ENCODE measurements around the gene IFIH1. TPM values are rescaled to one million over a fixed set of nuclear protein-coding genes. Genes with fewer than 3 reads are reported as not detected.

The IFIH1 gene
- polyA plus RNA-seq, 1 experiment, result 2.2 TPM

- Histone ChIP-seq H3K27me3 (ENCODE audit: control insufficient read depth, insufficient read depth, low read length) (no peaks in the 10 kb centered on the region), H3K4me3 (ENCODE audit: low read depth, low read length) (peak overlapping the region; percentile 75), H3K27ac (ENCODE audit: low read depth, low read length) (peak overlapping the region; percentile 90), H3K9me3 (ENCODE audit: control insufficient read depth, insufficient read depth, low read length) (no peaks in the 10 kb centered on the region)
- ChIA-PET POLR2A (interaction anchor here (0.8 to 2.7 kb wide), 13 partner anchors 9 to 171 kb away, joined by 3 to 35 read pairs (median 7); no protein-coding TSS in a partner anchor), CTCF (interaction anchor here (0.6 to 5.4 kb wide), 6 partner anchors 9 to 55 kb away, joined by 3 to 46 read pairs (median 3); no protein-coding TSS in a partner anchor)
- peak; percentile 68 for DNase-seq (ENCODE audit: low read depth, low spot score)
- TF ChIP-seq CTCF (IDR thresholded peaks at IDR 0.05; ENCODE audit: low read depth, low read length), result no peak
Measured at GRCh38 chr2:162242586-162243280, 75.8 kb downstream of the IFIH1 start.

DNA sequence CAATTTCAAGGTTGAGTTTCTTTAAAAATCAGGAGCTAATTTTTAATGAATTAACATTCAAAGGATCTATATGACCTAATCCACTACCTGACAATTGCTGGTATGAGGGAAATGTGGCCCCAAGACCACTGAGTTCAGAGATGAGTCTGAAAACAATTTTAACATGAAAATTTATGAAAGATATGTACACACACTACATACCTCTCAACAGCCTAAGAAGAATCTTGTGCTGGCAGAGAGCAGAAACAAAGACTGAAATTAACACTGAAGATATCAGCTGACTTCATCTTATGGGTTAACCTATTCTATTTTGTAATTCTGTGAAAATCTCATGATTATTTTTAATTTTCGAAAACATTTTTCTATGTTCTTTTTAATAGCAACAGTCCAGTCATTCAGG, 76.9 kb downstream of the IFIH1 start:
- peak overlapping the region; percentile 75 for H3K4me3 ChIP-seq (ENCODE audit: low read depth, low read length)
- ChIA-PET CTCF (interaction anchor here (0.8 to 5.4 kb wide), 5 partner anchors 8 to 56 kb away, joined by 3 to 46 read pairs (median 3); no protein-coding TSS in a partner anchor), POLR2A (interaction anchor here (1.2 to 2.7 kb wide), 7 partner anchors 8 to 170 kb away, joined by 3 to 35 read pairs (median 8); no protein-coding TSS in a partner anchor)
- H3K27ac ChIP-seq (ENCODE audit: low read depth, low read length), result no peak overlapping the region
- TF ChIP-seq CTCF (IDR thresholded peaks at IDR 0.05; ENCODE audit: low read depth, low read length), result no peak
- no peak for DNase-seq (ENCODE audit: low read depth, low spot score)
- no peaks in the 10 kb centered on the region for H3K9me3 ChIP-seq (ENCODE audit: control insufficient read depth, insufficient read depth, low read length)
- no peaks in the 10 kb centered on the region for H3K27me3 ChIP-seq (ENCODE audit: control insufficient read depth, insufficient read depth, low read length)

- CTCF ChIA-PET, result interaction anchor here (0.9 to 1.3 kb wide), 3 partner anchors 63 to 66 kb away, joined by 3 to 5 read pairs (median 3); no protein-coding TSS in a partner anchor
Measured at GRCh38 chr2:162234620-162235462, 83.6 kb downstream of the IFIH1 start.

DNA sequence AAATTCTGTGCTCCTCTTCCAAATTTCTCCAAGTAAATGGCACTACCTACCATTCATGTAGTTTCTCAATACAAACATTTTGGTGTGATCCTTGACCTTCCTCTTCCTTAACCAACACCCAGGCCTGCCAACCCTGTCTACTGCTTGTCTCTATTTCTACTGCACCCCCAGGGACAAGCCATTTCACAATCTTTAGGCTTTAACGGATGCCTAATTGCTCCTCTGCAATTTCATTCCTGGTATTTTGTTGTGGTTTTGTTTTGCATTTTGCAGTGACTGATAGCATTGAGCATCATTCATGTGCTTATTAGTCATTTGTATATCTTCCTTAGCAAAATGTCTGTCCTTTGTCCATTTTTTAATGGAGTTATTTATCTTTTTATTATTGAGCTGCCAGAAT, 85.3 kb downstream of the IFIH1 start:
- POLR2A ChIA-PET, result interaction anchor here (1.4 kb wide), 1 partner anchor 9 kb away, joined by 7 read pairs; no protein-coding TSS in a partner anchor
- H3K27ac ChIP-seq (ENCODE audit: low read depth, low read length), result no peak overlapping the region
- peaks cover 9% of the 10 kb centered on the region for H3K9me3 ChIP-seq (ENCODE audit: control insufficient read depth, insufficient read depth, low read length)
- no peak for TF ChIP-seq CTCF (IDR thresholded peaks at IDR 0.05; ENCODE audit: low read depth, low read length)
- CTCF ChIA-PET, result interaction anchor here (1.0 to 2.5 kb wide), 3 partner anchors 9 to 65 kb away, joined by 3 to 37 read pairs (median 5); no protein-coding TSS in a partner anchor
- DNase-seq (ENCODE audit: low read depth, low spot score), result no peak
- H3K27me3 ChIP-seq (ENCODE audit: control insufficient read depth, insufficient read depth, low read length), result no peaks in the 10 kb centered on the region
- peak overlapping the region; percentile 12; the same call in 1 of the 2 replicates for H3K4me3 ChIP-seq (ENCODE audit: low read depth, low read length)

More at GRCh38 chr2:162234620-162235462, 83.6 kb downstream of the IFIH1 start:
- no peak for DNase-seq (ENCODE audit: low read depth, low spot score)
- no peak for TF ChIP-seq CTCF (IDR thresholded peaks at IDR 0.05; ENCODE audit: low read depth, low read length)
- H3K27ac ChIP-seq (ENCODE audit: low read depth, low read length), result no peak overlapping the region
- H3K9me3 ChIP-seq (ENCODE audit: control insufficient read depth, insufficient read depth, low read length), result peaks cover 9% of the 10 kb centered on the region
- no peak overlapping the region for H3K4me3 ChIP-seq (ENCODE audit: low read depth, low read length)
- POLR2A ChIA-PET, result no interaction called here
- no peaks in the 10 kb centered on the region for H3K27me3 ChIP-seq (ENCODE audit: control insufficient read depth, insufficient read depth, low read length)
